ENCODE measurements around the gene HPCAL1.
"Not testable (repeated sequence)": the region's sequence is repeated elsewhere in the genome, so short reads cannot be mapped to it uniquely, and the experiment has no call there.

HPCAL1 gene

DNA sequence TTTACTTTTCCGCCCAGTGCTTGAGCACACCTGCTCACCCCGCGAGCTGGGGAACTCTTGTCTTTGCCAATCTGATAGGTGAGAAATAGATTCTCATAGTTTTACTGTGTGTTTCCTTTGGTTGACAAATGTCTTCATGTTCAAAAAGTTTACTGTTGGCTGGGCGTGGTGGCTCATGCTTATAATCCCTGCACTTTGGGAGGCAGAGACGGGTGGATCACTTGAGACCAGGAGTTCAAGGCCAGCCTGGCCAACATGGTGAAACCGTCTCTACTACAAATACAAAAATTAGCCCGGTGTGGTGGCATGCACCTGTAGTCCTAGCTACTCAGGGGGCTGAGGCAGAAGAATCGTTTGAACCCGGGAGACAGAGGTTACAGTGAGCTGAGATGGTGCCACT lies 135.1 kb downstream of the HPCAL1 start:
- TF ChIP-seq CTCF (IDR thresholded peaks at IDR 0.05; ENCODE audit: low read depth, low read length) = no peak

DNA sequence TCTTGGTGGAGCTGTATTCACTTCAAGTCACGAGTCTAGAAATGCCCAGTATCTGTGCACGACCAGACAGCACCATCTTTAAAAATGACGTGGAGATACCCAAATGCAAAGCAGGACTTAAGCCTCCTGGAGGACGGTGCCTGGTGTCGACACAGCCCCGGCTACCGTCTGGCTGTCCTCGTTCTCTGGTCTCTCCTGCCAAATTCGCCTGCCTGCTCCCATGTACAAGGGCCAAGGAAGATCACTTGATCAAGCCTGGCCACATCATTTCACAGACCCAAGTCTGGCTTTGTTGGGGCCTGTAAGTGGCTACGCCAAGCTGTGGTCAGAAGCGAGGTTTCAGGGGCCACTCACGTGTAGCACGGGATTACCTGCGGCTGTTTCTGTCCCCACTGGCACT lies 136.0 kb downstream of the HPCAL1 start:
- no peak overlapping the region for H3K4me3 ChIP-seq (ENCODE audit: low read depth, low read length)
- TF ChIP-seq CTCF (IDR thresholded peaks at IDR 0.05; ENCODE audit: low read depth, low read length) = no peak

More for the DNA sequence above, 135.1 kb downstream of the HPCAL1 start:
- H3K4me3 ChIP-seq (ENCODE audit: low read depth, low read length) = no peak overlapping the region

- H3K4me3 ChIP-seq (ENCODE audit: low read depth, low read length) = no peak overlapping the region
- TF ChIP-seq CTCF (IDR thresholded peaks at IDR 0.05; ENCODE audit: low read depth, low read length) = no peak
Observed at GRCh38 chr2:10439185-10439879, 136.6 kb downstream of the HPCAL1 start.

- no peak for TF ChIP-seq CTCF (IDR thresholded peaks at IDR 0.05; ENCODE audit: low read depth, low read length)
Observed at GRCh38 chr2:10439971-10440370, 137.3 kb downstream of the HPCAL1 start.

GRCh38 chr2:10440736-10441135 lies 138.0 kb downstream of the HPCAL1 start:
- H3K4me3 ChIP-seq (ENCODE audit: low read depth, low read length) = no peak overlapping the region
- no peak for TF ChIP-seq CTCF (IDR thresholded peaks at IDR 0.05; ENCODE audit: low read depth, low read length)

More at GRCh38 chr2:10439971-10440370, 137.3 kb downstream of the HPCAL1 start:
- H3K4me3 ChIP-seq (ENCODE audit: low read depth, low read length) = no peak overlapping the region

GRCh38 chr2:10441948-10442347 lies 139.2 kb downstream of the HPCAL1 start:
- no peak for TF ChIP-seq CTCF (IDR thresholded peaks at IDR 0.05; ENCODE audit: low read depth, low read length)
- no peak overlapping the region for H3K4me3 ChIP-seq (ENCODE audit: low read depth, low read length)

GRCh38 chr2:10442469-10443126 lies 139.9 kb downstream of the HPCAL1 start:
- H3K4me3 ChIP-seq (ENCODE audit: low read depth, low read length) = not testable (repeated sequence)

All from WI38 (cell line).